Measurements from ENCODE around the gene RBM47.

RBM47 gene

DNA sequence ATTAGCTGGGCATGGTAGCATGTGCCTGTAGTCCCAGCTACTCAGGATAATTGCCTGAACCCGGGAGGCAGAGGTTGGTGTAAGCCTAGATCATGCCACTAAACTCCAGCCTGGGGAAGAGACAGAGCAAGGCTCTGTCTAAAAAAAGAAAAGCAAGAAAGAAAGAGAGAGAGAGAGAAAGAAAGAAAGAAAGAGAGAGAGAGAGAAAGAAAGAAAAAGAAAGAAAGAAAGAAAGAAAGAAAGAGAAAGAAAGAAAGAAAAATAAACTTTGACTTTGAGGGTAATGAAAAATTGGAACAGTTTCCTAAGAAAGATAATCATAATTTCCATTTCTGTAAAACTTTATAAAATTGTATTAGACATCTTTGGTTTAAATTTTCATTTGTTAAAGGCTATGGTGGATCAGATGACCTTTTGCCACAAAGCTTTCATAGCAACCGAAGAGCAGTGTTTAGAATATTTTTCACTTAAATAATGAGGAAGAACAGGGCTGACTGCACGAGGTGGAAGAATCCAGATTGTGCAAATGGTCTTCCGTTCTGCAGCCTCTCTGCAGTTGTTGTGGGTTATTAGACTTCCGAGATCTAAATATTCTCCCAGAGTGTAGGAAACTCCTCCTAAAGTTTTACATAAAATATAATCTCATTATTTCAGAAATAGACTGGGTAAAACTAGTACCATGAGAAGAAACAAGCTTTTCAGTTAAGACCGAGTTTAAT lies 55.9 kb downstream of the RBM47 start:
- TF ChIP-seq REST (IDR thresholded peaks at IDR 0.05; ENCODE audit: low read depth) (no peak), EP300 (IDR thresholded peaks at IDR 0.05; ENCODE audit: borderline replicate concordance) (no peak), RAD21 (IDR thresholded peaks at IDR 0.05; ENCODE audit: low read depth) (no peak), TEAD4 (IDR thresholded peaks at IDR 0.05) (no peak)

DNA sequence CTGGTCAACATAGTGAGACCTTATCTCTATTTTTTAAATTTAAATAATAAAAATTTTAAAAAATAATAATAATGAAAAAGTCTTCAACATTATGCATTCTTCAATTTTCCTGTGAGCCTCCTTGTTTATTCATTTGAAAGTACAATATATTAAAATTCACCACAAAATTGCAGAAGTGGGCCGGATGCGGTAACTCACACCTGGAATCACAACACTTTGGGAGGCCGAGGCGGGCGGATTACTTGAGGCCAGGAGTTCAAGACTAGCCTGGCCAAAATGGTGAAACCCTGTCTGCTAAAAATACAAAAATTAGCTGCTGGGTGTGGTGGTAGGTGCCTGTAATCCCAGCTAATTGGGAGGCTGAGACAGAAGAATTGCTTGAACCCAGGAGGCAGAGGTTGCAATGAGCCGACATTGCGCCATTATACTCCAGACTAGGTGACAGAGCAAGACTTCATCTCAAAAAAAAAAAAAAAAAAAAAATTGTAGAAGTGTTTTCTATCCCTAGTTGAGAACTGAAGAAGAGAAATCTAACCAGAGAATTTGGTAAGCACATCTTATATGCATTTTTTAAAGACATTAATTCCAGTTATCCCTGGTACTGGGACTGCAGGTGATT lies 56.9 kb downstream of the RBM47 start:
- TF ChIP-seq TAF1 (IDR thresholded peaks at IDR 0.05; ENCODE audit: low read depth) (no peak), YY1 (IDR thresholded peaks at IDR 0.05; ENCODE audit: low read depth) (no peak), TEAD4 (IDR thresholded peaks at IDR 0.05) (no peak), CEBPB (IDR thresholded peaks at IDR 0.05) (no peak), EGR1 (IDR thresholded peaks at IDR 0.05) (no peak), NFIC (IDR thresholded peaks at IDR 0.05) (no peak), RAD21 (IDR thresholded peaks at IDR 0.05; ENCODE audit: low read depth) (no peak), CREB1 (IDR thresholded peaks at IDR 0.05; ENCODE audit: low read depth) (no peak), EP300 (IDR thresholded peaks at IDR 0.05; ENCODE audit: borderline replicate concordance) (no peak), FOXM1 (IDR thresholded peaks at IDR 0.05; ENCODE audit: borderline replicate concordance, low read depth) (no peak), REST (IDR thresholded peaks at IDR 0.05; ENCODE audit: low read depth) (no peak), ZBTB7A (IDR thresholded peaks at IDR 0.05; ENCODE audit: low read depth) (no peak), TCF12 (IDR thresholded peaks at IDR 0.05; ENCODE audit: low read depth) (no peak)
- TF ChIP-seq, protein P1, sequence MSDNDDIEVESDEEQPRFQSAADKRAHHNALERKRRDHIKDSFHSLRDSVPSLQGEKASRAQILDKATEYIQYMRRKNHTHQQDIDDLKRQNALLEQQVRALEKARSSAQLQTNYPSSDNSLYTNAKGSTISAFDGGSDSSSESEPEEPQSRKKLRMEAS (IDR thresholded peaks at IDR 0.05), result no peak
- TF ChIP-seq, protein P2, sequence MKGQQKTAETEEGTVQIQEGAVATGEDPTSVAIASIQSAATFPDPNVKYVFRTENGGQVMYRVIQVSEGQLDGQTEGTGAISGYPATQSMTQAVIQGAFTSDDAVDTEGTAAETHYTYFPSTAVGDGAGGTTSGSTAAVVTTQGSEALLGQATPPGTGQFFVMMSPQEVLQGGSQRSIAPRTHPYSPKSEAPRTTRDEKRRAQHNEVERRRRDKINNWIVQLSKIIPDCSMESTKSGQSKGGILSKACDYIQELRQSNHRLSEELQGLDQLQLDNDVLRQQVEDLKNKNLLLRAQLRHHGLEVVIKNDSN (IDR thresholded peaks at IDR 0.05), result no peak

DNA sequence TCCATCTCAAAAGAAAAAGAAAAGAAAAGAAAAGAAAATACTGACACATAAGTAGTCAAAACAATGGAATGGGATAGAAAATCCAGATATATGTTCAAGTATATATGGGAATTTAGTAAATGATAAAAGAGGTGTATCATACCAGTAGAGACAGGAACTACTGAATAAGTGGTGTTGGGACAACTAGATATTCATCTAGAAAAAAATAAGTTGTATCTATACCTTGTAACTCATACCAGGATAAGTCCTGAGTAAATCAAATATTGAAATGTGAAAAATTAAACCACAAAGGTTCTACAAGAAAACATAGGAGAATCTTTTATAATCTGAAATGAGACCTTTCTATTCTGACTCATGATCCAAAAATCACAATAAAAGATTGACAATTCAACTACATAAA lies 58.5 kb downstream of the RBM47 start:
- no peak for TF ChIP-seq ZBTB7A (IDR thresholded peaks at IDR 0.05; ENCODE audit: low read depth)
- TF ChIP-seq YY1 (IDR thresholded peaks at IDR 0.05; ENCODE audit: low read depth), result no peak
- no peak for TF ChIP-seq EP300 (IDR thresholded peaks at IDR 0.05; ENCODE audit: borderline replicate concordance)
- no peak for TF ChIP-seq FOXM1 (IDR thresholded peaks at IDR 0.05; ENCODE audit: borderline replicate concordance, low read depth)
- TF ChIP-seq CEBPB (IDR thresholded peaks at IDR 0.05), result no peak
- no peak for TF ChIP-seq TEAD4 (IDR thresholded peaks at IDR 0.05)
- no peak for TF ChIP-seq NFIC (IDR thresholded peaks at IDR 0.05)
- TF ChIP-seq CREB1 (IDR thresholded peaks at IDR 0.05; ENCODE audit: low read depth), result no peak
- TF ChIP-seq, protein P1 (IDR thresholded peaks at IDR 0.05), result no peak
- no peak for TF ChIP-seq TAF1 (IDR thresholded peaks at IDR 0.05; ENCODE audit: low read depth)
- TF ChIP-seq, protein P2 (IDR thresholded peaks at IDR 0.05), result no peak
- TF ChIP-seq EGR1 (IDR thresholded peaks at IDR 0.05), result no peak
- no peak for TF ChIP-seq RAD21 (IDR thresholded peaks at IDR 0.05; ENCODE audit: low read depth)
- TF ChIP-seq REST (IDR thresholded peaks at IDR 0.05; ENCODE audit: low read depth), result no peak
- no peak for TF ChIP-seq TCF12 (IDR thresholded peaks at IDR 0.05; ENCODE audit: low read depth)
